DOHH2 (cell line): ENCODE data around the gene LAMA4.

ENCODE experiments used
- H3F3A ChIP-seq: fragments of 200-600 bp; sonication (generic), shearing (Covaris generic); 2 replicates; pipeline ENCODE4 v1.6.0; 2016; ENCODE audit warnings: antibody characterized with exemption, mild to moderate bottlenecking; ENCODE audit not compliant: control insufficient read depth, insufficient read depth
- H3K27ac ChIP-seq: fragments of 200-600 bp; sonication (generic); 2 replicates; pipeline ENCODE4 v1.5.1; 2014; ENCODE audit warnings: low read depth, mild to moderate bottlenecking, low read length, moderate library complexity
- H3K27me3 ChIP-seq: fragments of 200-600 bp; sonication (generic); 2 replicates; pipeline ENCODE4 v1.6.1; 2014; ENCODE audit warnings: mild to moderate bottlenecking, low read length, mixed read lengths; ENCODE audit not compliant: control insufficient read depth
- H3K36me3 ChIP-seq: fragments of 200-600 bp; sonication (generic); 2 replicates; pipeline ENCODE4 v1.6.1; 2014; ENCODE audit warnings: mild to moderate bottlenecking, low read length, moderate library complexity, mixed read lengths; ENCODE audit not compliant: control insufficient read depth
- H3K4me1 ChIP-seq: fragments of 200-600 bp; sonication (generic); 2 replicates; pipeline ENCODE4 v1.6.1; 2014; ENCODE audit warnings: mild to moderate bottlenecking, low read length, mixed read lengths; ENCODE audit not compliant: control insufficient read depth
- H3K4me2 ChIP-seq: fragments of 200-600 bp; sonication (generic); 2 replicates; pipeline ENCODE4 v1.6.0; 2014; ENCODE audit warnings: mild to moderate bottlenecking, low read length, moderate library complexity
- H3K4me3 ChIP-seq: fragments of 200-600 bp; sonication (generic); 2 replicates; pipeline ENCODE4 v1.5.1; 2014; ENCODE audit warnings: mild to moderate bottlenecking, low read length, mixed read lengths
- H3K79me2 ChIP-seq: fragments of 200-600 bp; sonication (generic); 2 replicates; pipeline ENCODE4 v1.6.1; 2014; ENCODE audit warnings: mild to moderate bottlenecking, low read length, mixed read lengths; ENCODE audit not compliant: control insufficient read depth
- H3K9me2 ChIP-seq: fragments of 200-600 bp; sonication (generic); replicated peaks from 2 replicates; pipeline ENCODE4 v1.6.1; 2014; ENCODE audit warnings: mild to moderate bottlenecking, low read length, mixed read lengths; ENCODE audit not compliant: control insufficient read depth
- H3K9me3 ChIP-seq: fragments of 200-600 bp; sonication (generic); 2 replicates; pipeline ENCODE4 v1.6.1; 2014; ENCODE audit warnings: antibody characterized with exemption, low read length, mixed read lengths; ENCODE audit not compliant: control insufficient read depth, insufficient read depth
- H4K20me1 ChIP-seq: fragments of 200-600 bp; sonication (generic); 2 replicates; pipeline ENCODE4 v1.6.0; 2014; ENCODE audit warnings: low read depth, mild to moderate bottlenecking, antibody characterized with exemption, low read length, moderate library complexity; ENCODE audit not compliant: control insufficient read depth, insufficient read depth
- CTCF ChIP-seq: fragments of 200-600 bp; sonication (generic); IDR thresholded peaks from one replicate; pipeline ENCODE4 v1.5.1; 2014; ENCODE audit warnings: antibody characterized with exemption, mild to moderate bottlenecking, low read depth, low read length; ENCODE audit not compliant: poor library complexity, severe bottlenecking
- EZH2phosphoT487 ChIP-seq: fragments of 200-600 bp; sonication (generic); IDR thresholded peaks from 2 replicates; pipeline ENCODE4 v1.6.1; 2017; ENCODE audit warnings: borderline replicate concordance, mild to moderate bottlenecking, antibody characterized with exemption, low read length, moderate library complexity, mixed read lengths

The LAMA4 gene

GRCh38 chr6:112177092-112177491 lies 77.3 kb downstream of the LAMA4 start:
- Histone ChIP-seq H3K9me3 (no peaks in the 10 kb centered on the region), H3K79me2 (no peaks in the 10 kb centered on the region), H3F3A (no peaks in the 10 kb centered on the region), H3K36me3 (no peaks in the 10 kb centered on the region), H4K20me1 (no peaks in the 10 kb centered on the region), H3K9me2 (no peaks in the 10 kb centered on the region), H3K4me2 (no peak overlapping the region), H3K4me1 (no peaks in the 10 kb centered on the region), H3K27me3 (peaks cover 16% of the 10 kb centered on the region), H3K4me3 (no peak overlapping the region), H3K27ac (no peak overlapping the region)
- TF ChIP-seq CTCF (no peak), EZH2phosphoT487 (no peak)

GRCh38 chr6:112176175-112176574 lies 78.2 kb downstream of the LAMA4 start:
- H4K20me1 ChIP-seq, result no peaks in the 10 kb centered on the region
- no peak overlapping the region for H3K4me2 ChIP-seq
- no peaks in the 10 kb centered on the region for H3F3A ChIP-seq
- no peak overlapping the region for H3K4me3 ChIP-seq
- TF ChIP-seq CTCF (no peak), EZH2phosphoT487 (no peak)
- H3K9me2 ChIP-seq, result no peaks in the 10 kb centered on the region
- H3K9me3 ChIP-seq, result no peaks in the 10 kb centered on the region
- no peak overlapping the region for H3K27ac ChIP-seq
- H3K27me3 ChIP-seq, result peaks cover 16% of the 10 kb centered on the region
- H3K36me3 ChIP-seq, result no peaks in the 10 kb centered on the region
- no peaks in the 10 kb centered on the region for H3K79me2 ChIP-seq
- no peaks in the 10 kb centered on the region for H3K4me1 ChIP-seq

- Histone ChIP-seq H3K4me2 (no peak overlapping the region), H3K4me3 (no peak overlapping the region), H3K9me3 (no peaks in the 10 kb centered on the region), H3K9me2 (no peaks in the 10 kb centered on the region), H3K79me2 (no peaks in the 10 kb centered on the region), H3K27me3 (peaks cover 16% of the 10 kb centered on the region), H3K4me1 (no peaks in the 10 kb centered on the region), H3K36me3 (no peaks in the 10 kb centered on the region), H3K27ac (no peak overlapping the region), H3F3A (no peaks in the 10 kb centered on the region), H4K20me1 (no peaks in the 10 kb centered on the region)
- TF ChIP-seq CTCF (no peak), EZH2phosphoT487 (no peak)
Measured at GRCh38 chr6:112173221-112173804, 81.1 kb downstream of the LAMA4 start.

- no peaks in the 10 kb centered on the region for H4K20me1 ChIP-seq
- no peaks in the 10 kb centered on the region for H3K9me3 ChIP-seq
- no peaks in the 10 kb centered on the region for H3K9me2 ChIP-seq
- H3K36me3 ChIP-seq, result no peaks in the 10 kb centered on the region
- H3K27ac ChIP-seq, result no peak overlapping the region
- no peaks in the 10 kb centered on the region for H3F3A ChIP-seq
- no peak overlapping the region for H3K4me2 ChIP-seq
- H3K79me2 ChIP-seq, result no peaks in the 10 kb centered on the region
- H3K4me3 ChIP-seq, result no peak overlapping the region
- peaks cover 16% of the 10 kb centered on the region for H3K27me3 ChIP-seq
- no peaks in the 10 kb centered on the region for H3K4me1 ChIP-seq
- TF ChIP-seq EZH2phosphoT487 (no peak), CTCF (no peak)
Measured at GRCh38 chr6:112172540-112172939, 81.8 kb downstream of the LAMA4 start.
